Effector CD4-positive, alpha-beta T cell (primary cell): ENCODE results near the gene NCOR2.

ENCODE experiments used
- DNase-seq: peaks from one replicate; pipeline ENCODE4 v3.0.0-alpha.2; 2020

Gene NCOR2

DNA sequence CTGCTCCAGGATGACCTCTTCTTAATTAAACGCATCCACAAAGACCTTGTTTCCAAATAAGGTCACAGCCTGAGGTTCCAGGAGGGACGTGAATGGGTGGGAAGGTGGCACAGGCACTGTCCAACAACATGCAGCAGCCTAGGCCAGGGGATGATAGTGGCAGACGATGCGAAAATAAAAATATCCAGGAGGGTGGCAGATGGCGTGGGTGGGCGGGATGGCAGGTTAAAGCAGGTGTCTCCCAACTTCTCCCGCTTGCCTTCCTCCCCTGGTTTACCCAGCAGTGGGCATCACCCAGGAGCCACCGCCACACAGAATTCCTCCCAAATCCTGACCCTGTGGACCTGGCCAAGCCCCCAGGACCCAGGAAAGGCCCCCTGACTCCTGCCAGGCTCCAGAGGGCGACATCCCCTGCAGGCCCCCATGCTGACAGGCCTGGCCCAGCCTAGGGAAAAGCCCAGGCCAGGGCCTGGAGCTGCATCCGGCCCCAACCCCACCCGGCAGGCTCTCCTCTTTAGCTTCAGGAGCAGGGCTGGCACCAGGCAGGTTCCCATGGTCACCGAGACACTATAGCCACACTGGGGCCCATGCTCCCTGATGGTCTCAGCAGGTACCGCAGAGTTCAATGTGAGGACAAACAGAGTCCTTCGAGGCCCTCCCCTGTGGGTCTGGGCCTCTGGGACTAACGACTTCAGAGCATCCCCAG lies 9.7 kb downstream of the NCOR2 start:
- DNase-seq, result no peak

- no peak for DNase-seq
These were observed 10.4 kb downstream of the NCOR2 start for GRCh38 chr12:124556896-124557501.

DNA sequence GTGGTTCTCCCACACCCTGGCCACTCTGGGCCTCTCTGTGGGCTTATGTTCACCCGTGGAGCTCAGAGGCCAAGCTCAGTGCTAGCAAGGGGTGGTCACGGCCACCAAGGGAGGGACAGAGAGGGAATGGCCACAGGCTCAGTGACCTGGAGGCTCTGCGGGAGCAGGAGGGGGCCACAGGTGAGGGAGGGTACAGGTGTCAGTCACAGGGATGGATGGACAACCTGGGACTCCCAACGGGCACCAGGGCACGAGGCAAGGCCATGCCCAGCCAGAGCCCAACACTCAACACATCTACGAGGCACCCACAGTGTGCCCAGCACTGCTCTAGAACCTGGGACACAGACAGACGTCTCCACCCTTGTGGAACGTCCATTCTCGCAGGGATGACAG lies 11.3 kb downstream of the NCOR2 start:
- DNase-seq, result no peak

- no peak for DNase-seq
These were observed 12.0 kb downstream of the NCOR2 start for GRCh38 chr12:124555168-124556073.

GRCh38 chr12:124554429-124555029 lies 12.9 kb downstream of the NCOR2 start:
- DNase-seq, result no peak

GRCh38 chr12:124553862-124554428 lies 13.5 kb downstream of the NCOR2 start:
- DNase-seq, result no peak

DNA sequence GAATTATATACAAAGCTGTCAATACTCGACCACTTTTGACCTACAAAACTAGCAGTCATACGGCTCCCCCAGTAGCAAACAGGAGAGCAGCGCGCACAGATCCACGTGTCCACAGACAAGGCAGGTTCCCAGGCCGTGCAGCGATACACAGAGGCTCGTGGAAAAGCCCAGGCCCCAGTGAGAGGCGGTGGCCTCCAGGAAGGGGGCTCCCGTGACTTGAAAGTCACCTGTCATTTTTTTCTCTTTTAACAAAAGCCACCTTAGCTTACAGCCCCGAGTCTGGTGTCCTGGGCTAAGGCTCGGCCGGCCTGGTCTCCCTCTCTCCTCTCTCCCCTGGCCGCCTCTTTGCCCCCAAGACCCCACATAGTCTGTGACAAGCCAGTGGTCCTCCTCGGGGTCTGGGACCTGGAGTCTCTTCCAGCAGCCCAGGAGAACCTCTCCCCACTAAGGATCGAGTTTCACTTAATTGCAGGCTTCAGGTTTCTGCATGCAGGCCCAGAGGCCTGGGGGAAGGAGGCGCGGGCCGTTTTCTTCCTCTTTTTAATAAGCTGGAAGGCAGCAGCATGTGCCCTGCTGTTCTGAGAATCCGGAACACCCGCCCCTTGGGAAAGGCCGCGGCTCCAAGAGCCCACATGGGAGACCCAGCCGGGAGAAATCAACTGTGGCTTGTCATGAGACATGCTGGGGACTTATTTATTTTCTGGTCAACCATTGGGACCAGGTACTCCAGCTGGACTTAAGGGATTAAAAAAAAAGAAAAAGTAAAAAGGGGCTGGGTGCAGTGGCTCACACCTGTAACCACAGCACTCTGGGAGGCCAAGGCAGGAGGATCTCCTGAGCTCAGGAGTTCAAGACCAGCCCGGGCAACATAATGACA lies 15.9 kb downstream of the NCOR2 start:
- DNase-seq, result no peak

- DNase-seq, result no peak
These were observed 17.0 kb downstream of the NCOR2 start for GRCh38 chr12:124550123-124551089.

GRCh38 chr12:124549629-124550028 lies 17.8 kb downstream of the NCOR2 start:
- no peak for DNase-seq

GRCh38 chr12:124548854-124549378 lies 18.5 kb downstream of the NCOR2 start:
- DNase-seq, result no peak

GRCh38 chr12:124547626-124548025 lies 19.8 kb downstream of the NCOR2 start:
- DNase-seq, result no peak

DNA sequence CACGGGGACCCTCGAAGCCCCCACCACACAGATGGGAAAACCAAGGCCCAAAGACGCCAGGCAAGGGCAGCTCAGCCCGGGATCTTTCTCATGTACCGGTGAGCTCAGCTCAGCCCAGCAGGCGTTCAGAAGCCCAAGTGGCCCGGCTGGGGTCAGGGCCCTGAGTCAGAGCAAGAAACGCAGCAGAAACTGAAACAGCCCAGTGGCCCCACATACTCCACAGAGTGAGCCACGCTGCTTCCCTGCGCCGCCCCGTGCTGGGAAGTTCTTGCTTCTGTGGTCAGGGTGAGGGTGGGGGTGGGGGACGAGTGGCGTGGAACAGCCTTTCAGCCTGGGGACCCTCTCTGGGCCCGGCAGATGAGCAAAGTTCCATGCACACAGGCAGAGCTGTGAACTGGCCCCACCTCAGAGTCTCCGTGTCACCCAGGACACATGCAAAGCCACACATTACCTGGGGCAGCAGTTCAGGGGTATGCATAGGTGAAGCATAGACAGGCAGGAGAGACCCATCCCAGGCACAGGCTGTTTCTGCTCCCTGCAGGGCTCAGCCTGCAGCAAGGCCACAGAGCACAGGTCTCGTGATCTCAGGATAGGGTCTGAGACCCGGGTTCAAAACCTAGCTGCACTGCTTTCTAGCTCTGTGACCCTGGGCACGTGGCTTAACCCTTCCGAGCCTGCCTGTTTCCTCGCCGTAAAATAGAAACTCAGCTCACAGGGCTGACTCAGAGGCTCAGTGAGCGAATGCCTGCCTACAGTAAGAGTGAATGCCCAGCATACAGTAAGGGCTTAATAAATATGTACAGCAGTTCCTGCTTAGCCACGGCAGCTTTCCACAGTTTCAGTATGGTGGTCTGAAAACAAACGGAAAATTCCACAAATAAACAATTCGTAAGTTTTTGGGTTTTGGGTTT lies 21.6 kb downstream of the NCOR2 start:
- DNase-seq, result no peak

DNA sequence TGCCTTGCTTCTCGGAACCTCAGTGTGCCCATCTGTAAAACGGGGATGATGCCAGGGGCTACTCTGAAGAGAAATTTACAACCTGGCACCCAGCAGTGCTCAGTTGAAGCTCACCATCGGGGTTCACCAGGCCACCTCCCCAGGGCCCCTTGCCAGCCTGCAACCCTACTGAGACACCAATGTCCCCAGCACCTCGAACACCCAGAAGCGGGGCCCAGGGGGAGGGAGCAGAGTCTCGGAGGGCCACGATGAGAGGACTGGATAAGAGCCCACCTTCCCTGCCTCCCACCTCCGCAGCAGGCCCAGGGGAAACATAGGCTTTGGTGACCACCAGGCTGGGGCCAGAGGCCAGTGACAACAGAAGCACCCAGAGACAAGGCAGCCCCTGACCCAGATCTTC lies 22.4 kb downstream of the NCOR2 start:
- DNase-seq, result no peak

- no peak for DNase-seq
These were observed 23.0 kb downstream of the NCOR2 start for GRCh38 chr12:124544311-124544970.

GRCh38 chr12:124543590-124544310 lies 23.7 kb downstream of the NCOR2 start:
- no peak for DNase-seq

- DNase-seq, result no peak
These were observed 24.3 kb downstream of the NCOR2 start for GRCh38 chr12:124543052-124543589.
